Glomerular endothelial cell (primary cell): ENCODE results near the gene MTCH1. TPM values are rescaled to one million over a fixed set of nuclear protein-coding genes. Genes with fewer than 3 reads are reported as not detected.
A peak's percentile ranks its signal among the peaks of the same experiment; 100 is the strongest.
"Not testable (repeated sequence)": the region's sequence is repeated elsewhere in the genome, so short reads cannot be mapped to it uniquely, and the experiment has no call there.

ENCODE experiments used
- DNase-seq: peaks from one replicate; pipeline ENCODE4 v3.0.0-alpha.2; 2011; ENCODE audit warnings: low read depth, low spot score; ENCODE audit errors: extremely low read depth
- total RNA-seq: library from RNA; depleted of rRNA; stranded (reverse); fragments of >200 nt; gene quantifications from 2 replicates; pipeline ENCODE4 v1.2.3, GENCODE V29; 2015

Gene MTCH1
- total RNA-seq, 1 donor from 2014 or later: 263 TPM

DNA sequence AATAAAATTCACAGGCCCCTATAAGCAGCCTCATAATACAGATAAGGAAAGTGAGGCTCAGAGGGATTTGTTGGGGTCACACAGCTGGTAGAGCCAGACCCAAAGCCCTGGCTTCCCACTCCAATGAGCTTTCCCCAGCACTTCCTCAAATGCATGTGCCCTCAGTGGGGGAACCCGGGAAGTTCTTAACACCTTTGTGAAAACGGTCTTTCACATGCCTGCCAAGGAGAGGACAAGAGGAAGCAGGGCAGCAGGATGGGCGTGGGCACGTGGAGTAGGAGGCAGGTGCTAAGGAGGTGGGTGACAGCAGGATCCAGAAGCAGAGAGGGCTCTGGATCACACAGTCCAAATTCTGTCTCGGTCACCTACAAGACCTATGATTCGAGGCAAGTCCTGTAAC is 30.9 kb downstream of the MTCH1 start:
- DNase-seq: no peak

DNA sequence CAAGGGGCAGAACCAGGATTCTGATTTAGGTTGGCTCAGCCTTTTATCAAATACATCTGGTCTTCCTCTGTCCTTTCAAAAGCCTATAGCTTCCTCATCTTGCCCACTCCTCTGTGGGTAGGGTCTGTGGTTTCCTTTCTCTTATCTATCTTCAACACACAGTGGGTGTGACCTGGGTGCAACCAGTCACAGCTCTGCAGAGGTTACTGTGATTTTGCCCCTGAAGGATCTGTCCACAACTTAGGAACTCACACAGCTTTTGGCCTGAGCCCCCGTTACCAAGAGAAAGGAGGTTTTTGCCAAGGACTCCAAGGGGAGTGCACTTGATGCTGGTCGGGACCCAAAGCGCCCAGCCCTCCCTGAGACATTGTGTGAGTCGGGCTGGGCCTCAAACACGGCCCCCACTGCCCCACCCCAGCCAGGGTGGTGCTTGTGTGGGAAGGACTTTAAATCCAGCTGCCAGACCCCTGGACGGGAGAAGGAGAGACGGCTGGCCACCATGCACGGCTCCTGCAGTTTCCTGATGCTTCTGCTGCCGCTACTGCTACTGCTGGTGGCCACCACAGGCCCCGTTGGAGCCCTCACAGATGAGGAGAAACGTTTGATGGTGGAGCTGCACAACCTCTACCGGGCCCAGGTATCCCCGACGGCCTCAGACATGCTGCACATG is 31.6 kb downstream of the MTCH1 start, which contains the start of gene PI16:
Gene PI16 (plus strand): TSS at position 477 of the 670 bp plus-strand sequence. CDS start 23 bp downstream, at position 500.
- DNase-seq: no peak

DNA sequence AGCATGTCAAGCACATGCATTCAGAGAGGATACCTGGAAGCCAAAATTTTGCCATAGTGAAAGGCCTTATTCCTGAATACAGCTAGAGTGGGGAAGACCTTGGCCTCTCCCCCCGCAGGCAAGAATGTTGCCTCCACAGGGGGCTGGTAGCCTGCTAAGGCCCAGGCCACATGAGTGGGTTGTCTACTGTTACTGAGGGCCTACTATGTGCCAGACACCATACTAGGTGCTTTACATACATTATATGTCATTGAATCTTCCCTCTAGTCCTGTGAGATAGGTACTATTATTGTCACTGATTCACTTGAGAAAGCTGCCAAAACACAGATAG is 32.1 kb downstream of the MTCH1 start:
- no peak for DNase-seq

DNA sequence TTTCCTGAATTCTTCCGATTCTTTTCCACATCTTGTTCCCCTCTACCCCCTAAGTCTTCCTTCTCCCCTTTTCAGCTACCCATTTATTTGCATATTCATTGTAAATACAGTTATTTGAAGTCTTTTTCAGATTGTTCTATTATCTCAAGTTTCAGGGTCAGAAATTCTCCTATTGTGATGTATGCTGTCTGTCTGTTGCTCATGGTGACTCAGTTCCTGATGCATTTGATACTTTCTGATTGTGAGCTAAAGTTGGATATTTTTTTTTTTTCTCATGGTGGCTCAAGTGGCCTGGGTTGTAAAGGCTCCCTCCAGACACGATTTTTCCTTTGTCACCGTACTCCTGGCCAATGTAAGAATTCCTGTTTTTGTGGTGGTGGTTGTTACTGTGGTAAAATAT is 36.4 kb downstream of the MTCH1 start:
- DNase-seq: peak; percentile 54

DNA sequence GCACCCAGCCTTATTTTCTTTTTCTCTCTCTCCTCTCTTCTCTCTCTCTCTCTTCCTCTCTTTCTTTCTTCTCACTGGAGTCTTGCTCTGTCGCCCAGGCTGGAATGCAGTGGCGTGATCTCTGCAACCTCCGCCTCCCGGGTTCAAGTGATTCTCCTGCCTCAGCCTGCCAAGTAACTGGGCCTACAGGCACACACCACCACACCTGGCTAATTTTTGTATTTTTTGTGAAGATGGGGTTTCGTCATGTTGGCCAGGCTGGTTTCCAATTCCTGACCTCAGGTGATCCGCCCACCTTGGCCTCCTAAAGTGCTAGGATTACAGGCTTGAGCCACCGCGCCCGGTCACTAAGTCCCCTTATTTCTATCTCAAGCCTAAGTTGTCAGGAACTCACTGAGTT is 36.9 kb downstream of the MTCH1 start:
- DNase-seq: not testable (repeated sequence)

DNA sequence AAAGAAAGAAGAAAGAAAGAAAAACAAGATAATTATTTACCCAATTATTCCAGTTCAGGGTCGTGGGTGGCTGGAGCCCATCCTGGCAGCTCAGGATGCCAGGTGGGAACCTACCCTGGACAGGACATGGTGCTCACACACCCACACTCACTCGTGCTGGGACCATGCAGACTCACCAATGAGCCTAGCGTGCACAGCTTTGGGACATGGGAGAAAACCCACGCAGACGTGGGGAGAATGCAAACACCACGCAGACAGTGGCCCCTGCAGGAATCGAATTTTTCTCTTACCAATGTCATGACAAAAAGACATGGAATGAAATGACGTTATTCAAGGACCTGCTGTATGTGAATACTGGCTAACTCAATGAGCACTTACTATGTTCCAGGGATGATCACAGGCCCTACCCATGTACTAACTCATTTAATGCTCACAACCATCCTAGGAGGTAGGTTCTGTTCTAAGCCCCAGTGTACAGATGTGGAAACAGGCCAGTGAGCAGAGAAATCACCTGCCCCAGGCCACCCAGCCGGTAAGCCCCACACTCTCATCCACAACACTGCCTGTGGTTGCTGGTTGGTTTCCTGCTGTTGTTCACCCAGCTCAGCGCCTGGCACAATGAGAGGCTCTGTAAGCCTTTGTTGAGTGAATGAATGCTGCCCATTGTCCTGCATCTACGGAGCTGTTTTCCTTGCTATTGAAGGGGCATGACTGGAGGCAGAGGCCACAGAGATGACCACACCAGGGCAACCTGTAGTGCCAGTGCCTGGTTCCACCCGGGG is 38.2 kb downstream of the MTCH1 start:
- DNase-seq: no peak

DNA sequence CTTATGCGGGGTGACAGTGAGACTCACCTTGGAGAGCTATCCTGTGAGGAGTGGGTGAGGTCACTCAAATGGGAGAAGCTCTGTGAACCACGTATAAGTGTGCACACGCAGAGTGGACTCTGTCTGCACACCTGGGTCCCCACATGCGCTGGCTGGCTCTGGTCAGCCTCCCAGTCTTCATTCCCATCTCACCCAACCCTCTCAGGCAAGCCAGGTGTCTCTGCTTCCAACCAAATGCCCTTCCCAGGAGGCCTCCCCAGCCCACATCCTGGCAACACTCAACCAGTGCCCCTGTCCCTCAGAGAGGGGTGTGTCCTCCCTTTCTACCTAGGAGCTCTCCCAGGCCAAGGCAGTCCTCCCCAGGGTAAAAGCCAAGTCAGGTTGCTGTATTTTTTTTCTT is 39.5 kb downstream of the MTCH1 start:
- DNase-seq: no peak

DNA sequence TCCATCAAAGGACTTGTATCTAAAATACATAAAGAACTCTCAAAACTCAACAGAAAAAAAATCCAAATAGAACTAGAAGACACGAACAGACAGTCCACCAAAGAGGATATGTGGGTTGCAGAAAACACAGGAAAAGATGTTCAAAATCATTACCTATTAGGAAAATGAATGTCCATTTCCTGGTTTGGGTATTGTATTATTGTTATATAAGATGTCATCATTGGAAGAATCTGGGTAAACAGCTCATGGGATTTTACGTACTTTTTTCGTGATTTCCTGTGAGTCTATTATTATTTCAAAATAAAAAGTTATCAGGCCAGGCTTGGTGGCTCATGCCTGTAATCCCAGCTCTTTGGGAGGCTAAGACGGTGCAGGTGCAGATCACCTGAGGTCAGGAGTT is 40.7 kb downstream of the MTCH1 start:
- DNase-seq: no peak

DNA sequence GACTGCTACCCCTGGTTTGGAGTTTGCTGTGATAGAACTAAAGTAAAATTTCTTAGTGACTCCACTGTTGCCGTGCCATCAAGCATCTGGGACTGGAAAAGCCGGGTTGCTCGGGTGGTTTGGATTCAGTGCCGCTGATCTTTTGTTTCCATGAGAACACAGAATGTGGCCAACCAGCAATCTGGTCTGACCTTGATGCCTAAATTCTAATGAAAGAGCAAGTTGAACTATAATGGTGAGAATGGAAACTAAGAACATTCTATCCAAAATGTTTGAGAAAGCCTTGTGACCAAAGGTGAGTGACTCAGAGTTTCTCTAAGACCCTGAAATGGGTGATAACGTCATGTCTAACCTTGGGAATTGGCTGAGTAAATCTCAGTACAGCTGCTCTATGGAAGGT is 41.3 kb downstream of the MTCH1 start:
- no peak for DNase-seq

DNA sequence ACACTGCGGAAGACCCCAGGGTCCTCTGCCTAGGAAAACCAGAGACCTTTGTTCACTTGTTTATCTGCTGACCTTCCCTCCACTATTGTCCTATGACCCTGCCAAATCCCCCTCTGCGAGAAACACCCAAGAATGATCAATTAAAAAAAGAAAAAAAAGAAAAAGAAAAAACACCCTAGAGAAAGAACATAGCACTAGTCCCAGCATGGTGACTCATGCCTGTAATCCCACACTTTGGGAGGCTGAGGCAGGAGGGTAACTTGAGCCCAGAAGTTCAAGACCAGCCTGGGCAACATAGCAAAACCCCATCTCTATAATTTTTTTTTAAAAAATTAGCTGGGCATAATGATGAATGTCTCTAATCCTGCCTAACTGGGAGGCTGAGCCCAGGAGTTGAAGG is 43.7 kb downstream of the MTCH1 start:
- DNase-seq: not testable (repeated sequence)

DNA sequence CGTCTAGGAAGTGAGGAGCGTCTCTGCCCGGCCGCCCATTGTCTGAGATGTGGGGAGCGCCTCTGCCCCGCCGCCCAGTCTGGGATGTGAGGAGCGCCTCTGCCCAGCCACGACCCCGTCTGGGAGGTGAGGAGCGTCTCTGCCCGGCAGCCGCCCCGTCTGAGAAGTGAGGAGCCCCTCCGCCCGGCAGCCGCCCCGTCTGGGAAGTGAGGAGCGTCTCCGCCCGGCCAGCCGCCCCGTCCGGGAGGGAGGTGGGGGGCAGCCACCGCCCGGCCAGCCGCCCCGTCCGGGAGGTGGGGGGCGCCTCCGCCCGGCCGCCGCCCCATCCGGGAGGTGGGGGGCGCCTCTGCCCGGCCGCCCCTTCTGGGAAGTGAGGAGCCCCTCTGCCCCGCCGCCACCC is 44.4 kb downstream of the MTCH1 start:
- not testable (repeated sequence) for DNase-seq

DNA sequence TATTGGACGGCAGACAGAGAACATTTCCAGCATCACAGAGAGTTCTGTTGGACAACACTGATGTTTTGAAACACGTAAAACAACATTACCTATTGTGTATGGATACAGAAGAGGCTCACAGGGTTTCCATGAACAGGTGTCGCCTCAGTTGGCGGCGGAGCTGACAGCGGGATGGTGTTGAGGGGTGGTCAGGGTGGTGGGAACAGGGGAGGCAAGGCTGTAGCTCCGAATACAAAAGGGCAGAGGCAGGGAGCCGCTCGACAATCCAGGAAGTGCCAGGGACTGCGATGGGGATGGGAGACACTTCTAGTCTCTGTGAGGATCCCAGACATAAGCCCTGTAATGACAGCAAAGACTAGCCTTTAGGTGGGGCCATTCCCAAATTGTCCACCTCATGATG is 46.0 kb downstream of the MTCH1 start:
- no peak for DNase-seq

DNA sequence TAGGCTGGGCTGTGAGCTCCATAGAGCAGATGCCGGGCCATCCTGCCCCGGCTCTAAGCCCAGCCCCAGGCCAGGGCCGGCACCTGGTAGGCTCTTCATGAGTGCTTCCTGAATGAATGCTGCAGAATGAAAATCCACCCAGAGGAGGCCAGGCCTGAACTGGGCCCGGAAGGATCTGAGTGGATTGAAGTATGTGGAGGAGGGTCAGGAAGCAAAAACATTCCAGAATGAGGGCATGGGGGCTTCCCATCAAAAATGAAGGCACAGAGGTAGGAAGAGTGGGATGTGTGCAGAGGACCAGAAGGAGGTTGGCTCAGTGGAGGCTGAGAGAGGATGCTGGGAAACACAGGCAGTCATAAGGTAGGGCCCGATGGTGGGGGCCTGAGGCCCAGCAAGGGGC is 47.0 kb downstream of the MTCH1 start:
- DNase-seq: not testable (repeated sequence)

DNA sequence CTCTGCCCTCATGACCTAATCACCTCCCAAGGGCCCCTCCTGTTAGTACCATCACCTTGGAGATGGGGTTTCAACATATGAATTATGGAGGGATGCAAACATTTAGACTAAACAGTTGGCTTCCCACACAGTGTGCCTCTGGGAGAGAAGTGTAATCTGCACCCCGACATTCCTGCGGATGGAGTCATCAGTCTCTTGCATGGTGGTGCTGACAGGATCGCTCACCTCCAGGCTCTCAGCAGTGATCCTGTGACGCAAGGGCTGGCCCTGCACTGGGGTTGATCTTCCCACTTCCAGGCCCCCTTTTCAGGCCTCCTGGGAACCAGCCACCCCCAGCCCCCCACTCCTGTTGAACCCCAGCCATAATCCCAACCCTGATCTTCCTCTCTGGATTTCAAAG is 47.5 kb downstream of the MTCH1 start:
- no peak for DNase-seq

DNA sequence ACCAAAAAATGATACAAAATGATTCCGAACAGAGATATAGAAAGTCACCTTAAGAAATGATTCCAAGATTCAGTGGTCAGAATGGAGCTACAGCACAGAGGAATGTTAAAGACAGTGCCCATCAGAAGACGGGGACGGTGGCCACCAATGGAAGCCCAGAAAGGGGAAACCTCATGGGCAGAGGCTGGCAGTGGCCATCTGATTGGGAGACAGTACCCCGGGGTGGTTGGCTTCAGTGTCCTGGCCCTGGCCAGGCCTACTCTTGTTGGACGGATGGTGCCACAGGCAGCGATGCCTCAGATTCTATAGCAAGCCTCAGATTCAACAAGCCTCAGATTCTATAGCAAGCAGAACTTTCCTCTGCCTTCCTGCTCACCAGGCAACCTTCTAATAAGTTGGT is 48.1 kb downstream of the MTCH1 start:
- DNase-seq: no peak

DNA sequence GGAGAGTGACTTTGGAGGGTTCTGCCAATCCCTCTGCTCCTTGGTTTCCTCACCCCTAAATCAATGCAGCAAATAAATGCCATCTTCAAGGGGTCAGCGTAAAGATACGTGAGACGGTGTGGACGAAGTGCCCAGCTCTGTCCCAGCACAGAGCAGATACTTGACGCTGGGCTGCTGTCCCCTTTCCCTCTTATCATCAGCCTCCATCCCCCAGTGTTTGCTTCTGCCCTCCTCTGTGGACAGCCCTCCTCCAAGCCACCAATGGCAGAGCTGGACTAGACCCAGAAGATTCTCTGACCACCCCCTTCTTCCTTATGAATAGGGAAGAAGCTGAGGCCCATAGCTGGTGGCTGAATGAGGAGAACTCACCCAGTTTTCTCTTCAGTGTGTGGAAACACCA is 49.2 kb downstream of the MTCH1 start:
- DNase-seq: no peak

DNA sequence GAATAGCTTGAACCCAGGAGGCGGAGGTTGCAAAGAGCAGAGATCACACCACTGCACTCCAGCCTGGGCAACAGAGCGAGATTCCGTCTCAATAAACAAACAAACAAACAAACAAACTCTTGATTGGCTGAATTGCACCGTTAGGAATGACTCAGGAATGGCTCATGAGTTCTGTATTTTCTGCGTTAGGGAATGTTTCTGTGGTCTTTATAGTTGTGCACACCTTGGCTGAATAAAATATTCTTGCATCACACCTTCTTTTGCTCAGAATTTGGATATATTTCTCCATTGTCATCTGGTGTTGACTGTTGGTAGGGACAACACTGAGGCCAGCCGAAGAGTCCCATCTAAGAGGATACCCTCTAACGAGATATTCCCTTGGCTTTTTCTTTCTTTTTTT is 51.1 kb downstream of the MTCH1 start:
- DNase-seq: no peak

DNA sequence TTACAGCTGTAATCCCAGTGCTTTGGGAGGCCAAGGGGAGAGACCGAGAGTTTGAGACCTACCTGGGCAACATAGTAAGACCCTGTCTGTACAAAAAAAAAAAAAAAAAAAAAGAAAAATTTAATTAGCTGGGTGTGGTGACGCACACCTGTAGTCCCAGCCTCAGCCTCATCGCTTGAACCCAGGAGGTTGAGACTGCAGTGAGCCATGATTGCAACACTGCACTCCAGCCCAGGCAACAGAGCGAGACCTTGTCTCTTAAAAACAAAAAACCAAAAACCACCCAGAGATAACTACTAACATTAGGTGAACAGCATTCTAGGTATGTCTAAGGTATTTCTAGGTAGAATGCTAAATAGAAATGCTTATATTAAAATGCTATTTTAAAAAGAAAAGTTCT is 52.5 kb downstream of the MTCH1 start:
- no peak for DNase-seq

DNA sequence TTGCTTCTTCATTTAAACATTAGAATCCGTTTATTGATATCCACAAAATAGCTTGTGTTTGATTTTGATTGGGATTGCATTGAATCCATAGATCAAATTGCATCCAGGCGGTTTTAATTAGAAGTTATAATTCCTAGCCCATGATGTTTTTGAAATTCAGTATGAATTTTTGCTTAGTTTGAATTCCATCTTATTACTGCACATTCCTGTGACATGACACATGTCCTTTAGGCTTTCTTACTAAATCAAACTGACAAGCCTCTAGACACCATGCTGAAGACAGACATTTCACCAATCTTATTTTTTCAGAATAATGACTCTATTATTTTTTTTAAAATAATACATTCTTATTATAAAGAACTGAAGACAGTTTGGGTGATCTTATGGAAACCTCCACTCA is 52.9 kb downstream of the MTCH1 start:
- no peak for DNase-seq

DNA sequence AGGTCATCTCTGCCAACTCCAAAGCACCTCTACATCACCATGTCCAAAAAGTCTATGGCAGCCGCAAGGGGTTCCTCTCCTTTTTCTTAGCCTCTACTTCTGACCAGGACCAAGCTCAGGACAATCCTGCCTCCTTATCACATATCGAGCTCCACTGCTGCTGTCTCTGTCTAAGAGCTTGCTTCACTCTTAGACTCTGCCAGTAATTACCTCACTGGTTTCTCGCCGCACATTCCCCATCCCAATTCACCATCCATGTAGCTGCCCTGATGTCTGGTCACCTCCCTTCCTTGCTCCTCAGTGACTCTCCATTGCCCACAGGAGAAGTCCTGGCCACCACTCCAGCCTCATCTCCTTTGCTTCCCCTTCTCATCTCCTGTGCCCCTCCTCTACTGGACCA is 55.5 kb downstream of the MTCH1 start:
- DNase-seq: no peak

DNA sequence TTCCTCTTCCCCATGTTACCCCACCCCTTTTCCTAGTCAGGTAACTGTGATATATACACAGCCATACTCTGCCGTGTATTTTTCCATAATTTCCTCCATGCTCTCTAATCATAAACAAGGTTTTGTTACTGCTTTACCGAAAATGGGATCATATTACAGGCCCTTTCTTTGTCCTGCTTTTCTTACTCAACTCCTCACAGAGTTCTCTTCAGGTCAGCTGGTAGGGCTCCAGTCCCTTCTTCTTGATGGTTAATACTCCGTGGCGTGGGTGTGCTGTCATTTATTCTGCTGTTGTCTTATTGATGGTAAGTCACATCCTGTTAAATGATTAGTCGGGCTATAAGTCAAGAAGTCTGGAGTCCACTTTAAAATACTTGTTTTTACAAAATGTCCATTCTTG is 56.4 kb downstream of the MTCH1 start:
- no peak for DNase-seq

DNA sequence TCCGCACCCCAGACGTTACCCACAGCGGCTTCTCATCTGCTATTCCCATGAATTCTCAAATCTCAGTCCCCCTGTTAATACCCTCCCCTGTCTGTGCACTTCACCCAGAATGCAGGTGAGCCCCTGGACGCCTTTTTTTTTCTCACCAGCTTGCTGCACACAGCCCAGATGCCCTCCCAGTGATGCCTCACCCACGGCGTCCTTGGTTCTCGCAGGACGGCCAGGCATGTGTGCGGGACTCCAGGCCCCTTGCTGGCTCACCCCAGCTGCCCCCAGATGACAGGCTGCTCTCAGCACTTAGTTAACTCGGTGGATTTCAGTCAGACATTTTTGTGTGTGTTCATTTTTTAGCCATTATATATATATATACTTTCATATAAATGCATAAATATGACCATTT is 56.8 kb downstream of the MTCH1 start:
- no peak for DNase-seq

DNA sequence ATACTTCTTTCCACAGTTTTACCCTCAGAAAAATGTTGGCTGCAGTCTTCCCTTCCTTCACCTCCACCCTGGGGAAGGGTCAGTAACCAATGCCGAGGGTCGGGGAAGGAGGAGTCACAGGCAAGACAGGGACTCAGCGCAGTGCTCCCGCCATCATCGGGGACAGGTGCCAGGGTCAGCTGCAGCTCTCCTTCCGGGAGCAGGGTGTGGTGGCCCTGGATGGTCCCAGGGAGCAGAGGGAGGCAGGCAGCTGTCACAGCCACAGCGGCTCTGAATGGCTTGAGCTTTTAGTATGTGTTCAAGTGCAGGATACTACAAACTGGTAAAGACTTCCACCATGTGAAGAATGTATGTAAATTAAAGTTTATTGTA is 57.5 kb downstream of the MTCH1 start:
- DNase-seq: no peak
